HG02981 (cell line): ENCODE data around the gene INF2.

Source experiments
- ATAC-seq: cut with Tn5 transposase; IDR thresholded peaks from one replicate; pipeline ENCODE4 v1.9.1; 2021; ENCODE audit warnings: mild to moderate bottlenecking, moderate library complexity; ENCODE audit not compliant: unreplicated experiment

Gene INF2

DNA sequence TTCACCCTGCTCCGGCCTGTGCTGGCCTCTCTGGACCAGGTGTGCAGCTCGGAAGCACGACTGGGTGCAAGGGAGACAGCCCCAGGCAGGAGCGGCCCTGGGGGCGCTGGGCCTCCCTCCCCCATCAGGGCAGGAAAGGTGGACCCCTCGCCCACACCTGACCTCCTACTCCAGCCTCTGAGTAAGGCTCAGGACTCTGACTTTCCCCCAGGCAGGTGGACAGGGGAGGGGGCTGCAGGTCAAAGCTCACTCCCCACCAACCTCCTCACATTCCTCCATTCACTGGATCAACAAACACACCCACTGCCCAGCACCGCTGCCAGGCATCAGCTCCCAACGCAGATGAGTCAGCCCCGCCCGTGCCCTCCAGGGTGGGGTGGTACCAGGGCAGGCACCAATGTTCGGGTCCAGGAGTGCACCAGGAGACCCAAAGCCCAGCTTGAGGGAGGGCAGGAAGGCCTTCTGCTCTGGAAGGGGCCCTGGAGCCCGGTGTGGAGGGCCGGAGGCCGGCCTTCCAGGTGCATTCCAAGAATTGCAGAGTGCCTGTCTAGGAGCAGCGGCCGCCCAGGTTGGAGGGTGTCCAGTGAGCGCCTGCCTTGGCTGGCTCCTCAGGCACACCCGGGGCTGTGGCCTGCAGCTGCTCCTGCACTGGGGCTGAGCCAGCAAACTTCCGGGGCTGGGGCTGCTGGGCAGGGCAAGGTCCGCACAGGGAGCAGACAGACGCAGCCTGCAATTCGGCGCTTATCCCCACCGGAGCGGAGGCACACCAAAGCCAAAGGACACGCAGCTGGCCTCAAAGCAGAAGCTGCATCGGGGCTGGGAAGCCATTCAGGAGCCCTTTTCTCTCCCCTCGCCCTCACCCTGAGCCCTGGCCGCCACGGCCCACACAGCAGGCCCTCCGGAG, 1.6 kb upstream of the INF2 start:
- no peak for ATAC-seq

DNA sequence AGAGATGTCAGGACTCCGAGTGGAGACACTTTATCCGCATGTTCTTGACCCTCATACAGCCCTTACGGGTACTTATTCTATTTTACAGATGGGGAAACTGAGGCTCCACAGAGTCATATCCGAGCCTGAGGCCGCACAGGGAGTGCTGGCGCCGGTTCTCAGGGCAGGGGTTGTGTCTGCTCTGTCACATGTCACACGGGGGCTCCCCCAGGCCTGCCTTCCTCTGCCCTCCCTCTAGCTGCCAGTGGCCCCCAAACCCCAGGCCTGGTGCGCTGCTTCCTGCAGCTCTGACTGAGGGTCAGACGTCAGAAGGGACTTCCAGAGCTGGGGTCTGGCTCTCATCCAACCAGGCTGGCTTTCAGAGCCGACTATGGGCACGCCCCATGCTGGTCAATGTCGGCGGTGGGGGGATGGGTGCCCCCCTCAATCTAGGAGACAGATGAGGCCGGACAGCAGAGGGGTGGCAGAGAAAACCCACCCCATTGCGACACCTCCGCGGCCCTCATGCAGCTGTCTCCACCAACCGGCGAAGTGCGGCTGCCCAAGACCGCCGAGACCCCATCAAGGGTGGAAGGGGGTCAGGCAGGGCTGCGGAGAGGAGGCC, 811 bp upstream of the INF2 start:
- ATAC-seq, result no peak

- no peak for ATAC-seq
Observed at GRCh38 chr14:104689881-104690711, 678 bp downstream of the INF2 start.

DNA sequence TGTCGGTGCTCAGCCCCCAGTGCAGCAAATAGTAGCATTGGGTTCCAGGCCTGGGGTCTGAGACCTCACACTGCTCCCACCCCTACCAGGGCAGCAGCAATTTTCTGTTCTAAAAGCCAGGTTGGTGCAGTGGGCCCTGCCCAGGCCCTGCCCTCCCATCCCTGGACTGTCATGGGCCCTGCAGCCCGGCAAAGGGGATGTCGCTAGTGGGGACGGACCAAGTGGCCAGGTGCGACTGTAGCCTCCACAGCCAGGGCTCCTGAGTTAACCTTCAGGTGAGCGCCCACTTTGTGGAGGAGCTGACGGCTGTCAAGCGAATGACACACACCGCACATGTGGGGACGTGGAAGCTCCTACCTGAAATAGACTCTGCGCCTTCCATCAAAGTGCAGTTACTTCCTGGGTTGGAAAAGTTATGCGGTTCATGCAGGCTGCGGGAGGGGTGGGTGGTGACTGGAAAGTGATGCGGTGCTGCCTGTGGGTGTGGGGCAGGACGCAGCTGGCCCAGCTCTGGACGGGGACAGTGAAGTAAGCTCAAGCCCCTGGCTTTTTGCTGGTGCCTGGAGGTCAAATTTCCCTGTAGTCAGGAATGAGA, 1.5 kb downstream of the INF2 start:
- no peak for ATAC-seq

DNA sequence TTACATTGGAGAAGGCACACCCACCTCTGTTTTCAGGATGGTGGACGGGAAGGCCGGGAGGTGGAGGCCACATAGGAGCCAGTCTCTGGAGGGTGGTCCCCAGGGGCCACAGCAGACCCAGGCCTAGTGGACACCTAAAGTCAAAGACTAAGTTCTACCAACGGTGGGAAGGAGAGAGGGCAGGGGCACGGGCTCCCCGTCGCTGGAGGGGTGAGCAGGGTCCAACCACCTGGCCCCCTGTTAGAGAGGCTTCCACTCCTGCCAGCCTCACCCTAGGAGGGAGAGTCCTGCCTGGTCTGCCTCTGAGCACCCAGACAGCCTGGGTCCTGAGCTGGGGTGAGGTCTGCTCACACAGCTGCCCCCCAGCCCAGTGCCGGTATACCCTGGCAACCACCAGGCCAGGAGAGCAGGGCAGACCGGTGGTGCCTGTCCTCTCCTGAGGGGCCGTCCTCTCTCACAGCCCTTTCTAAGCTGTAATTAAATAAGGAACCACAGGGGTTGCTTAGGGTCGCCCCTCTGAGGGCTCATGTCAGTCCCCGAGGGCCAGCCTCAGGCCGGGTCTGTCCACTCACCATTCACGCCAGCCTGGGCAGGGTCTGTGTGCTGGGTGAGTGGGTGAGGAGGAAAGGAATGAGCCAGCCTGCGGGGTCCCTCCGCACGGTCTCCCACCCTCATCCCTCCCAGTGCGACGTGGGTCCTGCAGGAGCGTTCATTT, 2.3 kb downstream of the INF2 start:
- ATAC-seq, result no peak

GRCh38 chr14:104692261-104692938, 3.0 kb downstream of the INF2 start:
- ATAC-seq, result no peak

- no peak for ATAC-seq
Observed at GRCh38 chr14:104692939-104693315, 3.5 kb downstream of the INF2 start.

DNA sequence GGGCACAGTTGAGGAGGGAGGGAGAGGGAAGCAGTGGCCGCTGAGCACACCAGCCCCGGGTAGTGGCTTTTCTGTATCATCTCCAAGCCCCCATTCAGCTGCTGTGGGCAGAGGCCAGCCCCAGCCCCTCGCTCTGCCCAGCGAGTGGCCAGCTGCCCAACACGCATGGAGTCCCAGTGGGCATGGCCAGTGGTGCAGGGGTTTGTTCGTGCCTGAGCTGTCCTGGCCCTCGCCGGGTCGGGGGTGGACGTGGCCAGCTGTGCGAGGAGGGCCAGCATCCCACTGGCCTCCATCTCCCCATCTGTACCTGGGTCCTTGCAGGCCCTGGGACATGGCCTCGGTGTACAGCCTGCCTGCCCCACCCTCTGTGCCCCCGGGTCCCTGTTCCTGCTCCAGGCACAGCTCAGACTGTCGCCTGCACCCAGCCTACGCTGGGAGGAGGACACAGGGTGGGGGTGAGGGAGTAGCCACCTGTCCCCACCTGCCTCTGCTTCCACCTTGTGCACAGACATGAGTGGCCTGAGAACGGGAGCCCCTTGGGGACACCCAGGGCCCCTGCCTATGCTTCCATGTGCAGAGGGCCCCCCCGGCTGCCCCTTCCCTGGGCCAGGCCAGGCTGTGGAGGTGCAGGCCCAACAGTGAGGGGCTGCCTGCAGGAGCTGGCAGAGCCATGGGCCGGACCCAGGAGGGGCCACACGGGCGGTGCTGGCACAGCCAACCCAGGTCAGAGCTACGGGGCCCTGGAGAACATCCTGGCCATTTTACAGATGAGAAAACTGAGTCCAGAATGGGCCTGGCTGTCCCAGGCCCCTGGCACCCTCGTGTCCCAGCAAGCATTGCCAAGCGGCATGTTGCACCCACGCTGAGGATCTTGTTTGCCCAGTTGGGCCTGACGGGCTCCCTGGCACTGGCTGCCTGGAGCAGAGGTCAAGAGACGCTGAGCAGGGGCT, 4.3 kb downstream of the INF2 start:
- ATAC-seq, result no peak

- no peak for ATAC-seq
Observed at GRCh38 chr14:104694475-104694950, 5.1 kb downstream of the INF2 start.

DNA sequence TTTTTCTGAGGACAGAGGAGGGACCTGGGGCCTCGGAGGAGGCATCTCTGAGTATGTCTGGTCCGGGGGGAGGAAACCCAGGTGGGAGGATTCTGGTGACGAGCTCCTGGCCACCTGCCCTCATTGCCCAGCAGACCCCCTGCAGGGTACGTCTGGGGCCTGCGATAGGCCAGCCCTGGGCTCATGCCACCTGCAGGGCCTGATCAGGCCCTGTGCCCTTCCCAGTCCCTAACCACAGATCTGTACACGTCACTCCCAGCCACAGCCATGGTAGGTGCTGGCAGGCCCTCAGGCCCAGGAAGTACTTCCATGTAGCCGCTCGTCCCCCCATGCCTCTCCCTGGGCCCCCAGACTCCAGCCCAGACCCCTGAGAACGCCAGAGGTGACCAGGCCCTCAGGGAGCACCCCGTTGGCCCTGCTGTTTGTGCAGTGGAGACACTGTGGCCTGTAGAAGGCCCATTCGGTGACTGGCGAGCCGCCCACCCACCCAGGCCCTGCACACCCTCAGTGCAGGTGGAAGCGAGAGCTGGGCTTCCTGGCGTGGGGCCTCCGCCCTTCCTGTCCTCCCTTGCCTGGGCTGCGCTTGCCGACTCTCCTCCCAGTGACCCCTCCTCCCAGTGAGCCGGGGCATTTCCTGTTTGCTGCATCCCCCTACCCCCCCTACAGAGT, 5.7 kb downstream of the INF2 start:
- no peak for ATAC-seq

- ATAC-seq, result no peak
Observed at GRCh38 chr14:104695660-104696000, 6.2 kb downstream of the INF2 start.

DNA sequence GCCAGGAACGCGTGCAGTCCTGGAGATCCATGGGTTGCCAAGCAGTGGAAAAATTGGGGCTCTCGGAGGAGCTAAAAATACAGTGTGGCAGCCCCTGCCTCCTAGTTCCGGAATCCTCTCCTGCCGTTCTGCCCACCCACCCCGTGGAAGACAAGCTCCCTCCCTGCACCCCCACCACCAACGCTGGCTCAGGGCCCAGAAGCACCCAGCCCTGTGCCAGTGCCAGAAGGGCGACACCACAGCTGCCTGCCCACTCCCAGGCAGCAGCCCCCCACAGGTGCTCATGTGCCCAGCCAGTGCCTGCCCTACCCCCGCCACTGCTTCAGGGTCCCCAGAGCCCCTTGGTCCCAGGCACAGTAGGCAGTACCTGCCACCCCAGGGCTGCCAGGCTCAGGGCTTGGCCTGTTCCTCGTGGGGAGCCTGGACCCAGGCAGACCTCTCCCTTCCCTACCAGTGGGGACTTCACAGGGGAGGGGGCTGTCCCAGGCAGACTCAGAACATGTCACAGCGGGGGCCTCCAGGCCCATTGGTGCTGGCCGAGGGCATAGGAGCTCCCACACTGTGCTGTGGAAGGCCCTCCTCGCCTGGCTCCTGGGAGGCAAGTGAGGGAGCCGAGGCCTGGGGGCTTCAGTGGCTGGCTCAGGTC, 7.4 kb downstream of the INF2 start:
- ATAC-seq, result no peak

GRCh38 chr14:104697317-104697703, 7.9 kb downstream of the INF2 start:
- ATAC-seq, result no peak

DNA sequence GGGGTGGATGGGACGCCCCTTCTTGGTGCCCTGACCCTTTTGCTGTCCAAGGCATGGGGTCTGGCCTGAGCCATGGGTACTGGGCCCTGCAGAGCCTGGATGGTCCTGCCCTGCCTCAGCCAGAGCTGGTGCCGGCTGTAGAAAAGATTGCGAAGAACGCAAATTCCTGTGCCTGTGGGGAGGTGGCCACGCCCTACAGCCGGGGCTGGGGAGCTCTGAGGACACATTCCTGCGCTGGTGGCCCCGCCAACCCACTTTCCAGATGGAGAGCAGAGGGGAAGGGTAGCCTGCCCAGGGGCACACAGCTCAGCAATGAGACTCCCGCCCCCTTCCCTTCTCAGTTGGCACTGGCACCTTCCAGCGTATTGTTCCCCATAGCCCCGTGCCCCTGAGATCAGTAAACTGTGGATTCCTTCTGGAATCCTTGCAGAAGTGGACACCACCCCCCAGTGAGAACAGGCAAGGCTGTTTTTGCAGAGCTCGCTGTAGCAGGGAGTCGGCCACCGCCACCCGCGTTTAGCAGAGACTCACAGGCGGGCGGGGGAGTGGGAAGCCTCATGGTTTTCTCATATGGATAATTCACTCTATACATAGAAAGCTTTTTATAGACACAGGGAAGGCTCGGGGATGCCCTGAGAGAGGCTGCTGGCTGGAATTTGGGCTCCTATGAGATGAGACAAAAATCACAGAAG, 8.6 kb downstream of the INF2 start:
- no peak for ATAC-seq

DNA sequence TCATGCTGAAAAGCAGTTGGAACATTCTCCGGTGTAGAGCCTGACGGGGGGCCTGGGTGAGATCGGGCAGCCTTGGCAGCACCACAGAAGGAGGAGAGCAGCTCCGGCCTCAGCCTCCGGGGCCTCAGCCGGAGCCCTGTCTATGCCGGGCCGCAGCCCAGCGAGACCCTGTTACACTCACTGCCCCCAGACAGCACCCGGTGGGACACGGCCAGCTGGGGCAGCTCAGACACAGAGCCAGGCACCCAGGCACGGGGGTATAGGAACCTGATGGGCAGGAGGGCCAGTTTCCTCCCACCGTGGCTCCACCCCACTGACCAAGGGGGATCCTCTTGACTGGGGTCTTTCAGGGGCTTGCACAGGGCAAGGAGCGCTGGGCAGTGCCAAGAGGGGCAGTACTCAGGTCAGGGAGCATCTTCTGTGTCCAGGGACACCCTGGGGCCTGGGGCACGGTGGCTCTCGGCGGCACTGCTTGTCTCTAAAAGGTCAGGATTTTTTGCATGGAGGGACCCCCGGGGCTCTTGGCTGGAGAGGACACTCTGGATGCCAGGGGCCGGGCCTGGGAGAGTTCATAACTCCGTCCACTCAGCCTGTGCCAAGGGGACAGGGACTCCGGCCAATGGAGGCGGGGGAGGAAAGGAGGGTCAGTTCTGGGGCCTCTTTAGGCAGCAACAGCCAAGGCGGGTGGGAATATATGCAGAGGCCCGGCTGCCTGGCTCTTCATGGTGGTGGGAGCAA, 9.4 kb downstream of the INF2 start:
- no peak for ATAC-seq

- no peak for ATAC-seq
Observed at GRCh38 chr14:104699426-104699748, 10.0 kb downstream of the INF2 start.

DNA sequence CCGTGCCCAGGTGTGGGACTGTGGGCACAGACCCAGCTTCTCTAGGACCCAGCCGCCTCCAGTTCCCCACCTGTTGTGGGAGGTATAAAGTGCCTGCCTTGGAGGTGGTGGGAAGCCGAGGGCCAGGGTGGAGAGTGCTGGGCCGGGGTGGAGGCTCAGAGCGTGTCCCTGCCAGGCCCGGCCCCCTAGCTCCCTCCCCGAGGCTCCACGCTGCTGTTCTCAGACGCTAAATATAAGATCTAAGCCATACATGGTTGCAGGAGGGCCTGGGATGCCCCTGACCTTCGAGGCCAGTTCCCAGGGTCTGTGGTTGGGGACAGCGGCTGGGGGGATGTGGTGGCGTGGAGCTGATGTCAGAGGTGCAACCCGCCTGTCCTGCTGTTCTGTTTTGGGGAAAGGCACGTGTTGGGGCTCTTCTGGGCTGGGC, 10.8 kb downstream of the INF2 start:
- no peak for ATAC-seq
